H1 (cell line): ENCODE data around the gene SOX10. TPM values are rescaled to one million over a fixed set of nuclear protein-coding genes. Genes with fewer than 3 reads are reported as not detected.

Experiments
- BCL11A ChIP-seq, 2 experiments: IDR thresholded peaks; one replicate each; pipeline ENCODE4 v1.6.1; 2011; ENCODE audit warnings: low read depth in 2 of 2, low read length in 2 of 2, mild to moderate bottlenecking in 2 of 2
- SP4 ChIP-seq: IDR thresholded peaks from 2 replicates; pipeline ENCODE4 v1.6.1; 2012; ENCODE audit warnings: low read length, inconsistent platforms
- USF2 ChIP-seq: IDR thresholded peaks from 2 replicates; pipeline ENCODE4 v1.6.1; 2011; ENCODE audit warnings: low read length, improper control_type of control experiment
- polyA plus RNA-seq, 7 experiments: library from polyadenylated mRNA; depleted of rRNA in 3 of 7; stranded (reverse) in 5 of 7; unstranded in 2 of 7; fragments of >200 nt in 5 of 7; fragments of 200-250 nt in 2 of 7; gene quantifications; 1 replicate in 5 of 7; 2 replicates in 1 of 7; 4 replicates in 1 of 7; pipeline versions ENCODE4 v1.2.1 to v1.2.3, GENCODE V29; 2011 to 2013; ENCODE audit warnings: missing spikeins in 2 of 7, mixed read lengths in 2 of 7
- total RNA-seq: library from RNA; stranded (reverse); fragmentation: NEBNext Ultra II Directional; extraction: Animal tissue kit (Norgen Biotek cat#: 25700); gene quantifications from 2 replicates; pipeline ENCODE4 v1.2.1, GENCODE V29; 2021

Gene SOX10
- total and polyA plus RNA-seq, 2 of the 8 experiments (the other 6 are each of a cell fraction or from before 2014, with no cell fraction given): 2.7 TPM

GRCh38 chr22:37994049-37994448, 9.7 kb upstream of the SOX10 start (continued):
- no peak for TF ChIP-seq USF2
- TF ChIP-seq SP4: no peak
- no peak for TF ChIP-seq BCL11A (IDR thresholded peaks at IDR 0.05; ENCODE audit: low read depth in 2 of 2, low read length in 2 of 2)
